Subcutaneous abdominal adipose tissue (tissue), 5 donors: ENCODE results near the gene KIAA1210.

Experiments
- H3K27ac ChIP-seq: one replicate; pipeline ENCODE4 v1.7.0; 2013; ENCODE audit warnings: low read depth, mild to moderate bottlenecking, inconsistent platforms, low read length, moderate library complexity
- H3K27me3 ChIP-seq, 5 donors: one replicate each; pipeline ENCODE4 v1.7.0; 2013; ENCODE audit warnings: low read length in 5 of 5, inconsistent platforms in 1 of 5; ENCODE audit not compliant: control insufficient read depth in 5 of 5, insufficient read depth in 4 of 5
- H3K36me3 ChIP-seq, 5 donors: one replicate each; pipeline ENCODE4 v1.7.0; 2013; ENCODE audit warnings: low read length in 5 of 5; ENCODE audit not compliant: control insufficient read depth in 5 of 5, insufficient read depth in 5 of 5
- H3K4me1 ChIP-seq, 5 donors: one replicate each; pipeline ENCODE4 v1.7.0; 2013; ENCODE audit warnings: low read length in 5 of 5, mild to moderate bottlenecking in 3 of 5, moderate library complexity in 1 of 5; ENCODE audit not compliant: control insufficient read depth in 5 of 5, insufficient read depth in 5 of 5
- H3K4me3 ChIP-seq, 5 donors: one replicate each; pipeline ENCODE4 v1.7.0; 2013; ENCODE audit warnings: low read length in 5 of 5, low read depth in 1 of 5
- H3K9ac ChIP-seq, 5 donors: one replicate each; pipeline ENCODE4 v1.7.0; 2013; ENCODE audit warnings: low read length in 5 of 5, mild to moderate bottlenecking in 4 of 5, moderate library complexity in 3 of 5
- H3K9me3 ChIP-seq, 5 donors: one replicate each; pipeline ENCODE4 v1.7.0; 2013; ENCODE audit warnings: low read length in 5 of 5; ENCODE audit not compliant: control insufficient read depth in 5 of 5
- donor health status: healthy.
- donor health status: healthy.
- donor health status: healthy.
- donor health status: healthy.
- donor health status: healthy.

Gene KIAA1210

DNA sequence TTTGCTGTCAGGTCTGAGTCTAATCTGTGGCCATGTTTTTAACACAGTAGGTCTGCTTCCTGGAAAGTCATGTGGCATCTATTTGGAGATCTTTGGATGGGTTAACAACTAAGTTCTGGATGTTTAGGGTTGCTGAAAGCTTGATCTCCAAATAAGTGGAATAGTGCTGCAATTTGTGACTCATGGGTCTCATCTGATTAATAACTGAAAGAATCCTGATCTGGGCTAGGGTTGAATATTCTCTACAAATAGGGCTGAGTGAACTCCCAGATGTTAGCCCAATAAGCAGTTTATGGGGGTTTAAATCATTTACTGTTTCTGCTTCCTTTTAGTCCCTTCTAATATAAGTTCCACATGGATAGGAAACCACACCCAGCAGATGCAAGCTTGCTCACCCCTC, 31.7 kb downstream of the KIAA1210 start:
- Histone ChIP-seq H3K4me3 (no peak overlapping the region), H3K27me3 (peaks cover 0 to 17% (median 4%) of the 10 kb centered on the region in 5 donors), H3K9ac (no peak overlapping the region), H3K4me1 (no peaks in the 10 kb centered on the region), H3K36me3 (no peaks in the 10 kb centered on the region), H3K9me3 (no peaks in the 10 kb centered on the region), H3K27ac (no peak overlapping the region)

DNA sequence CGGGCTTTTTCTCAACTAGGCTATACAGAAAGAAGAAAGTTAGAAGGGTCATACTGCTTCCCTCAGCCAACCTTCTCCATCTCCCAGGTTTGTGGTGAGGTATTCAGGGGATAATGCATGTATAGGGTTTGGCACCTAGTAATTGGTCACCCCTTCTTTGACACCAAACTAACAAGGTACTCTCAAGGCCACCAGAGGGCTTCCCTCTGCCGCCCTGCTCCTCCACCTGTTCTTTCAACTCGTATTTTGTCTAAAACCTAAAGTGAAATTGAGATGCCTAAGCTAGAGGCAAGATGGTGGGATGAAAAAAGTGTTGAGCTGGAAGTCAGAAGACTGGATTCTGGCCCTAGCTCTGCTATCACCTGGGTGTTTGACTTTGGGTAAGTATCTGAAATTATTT, 32.8 kb downstream of the KIAA1210 start:
- Histone ChIP-seq H3K27me3 (peaks cover 0 to 19% (median 4%) of the 10 kb centered on the region in 5 donors), H3K9ac (no peak overlapping the region), H3K27ac (no peak overlapping the region), H3K4me1 (no peaks in the 10 kb centered on the region), H3K9me3 (no peaks in the 10 kb centered on the region), H3K36me3 (no peaks in the 10 kb centered on the region), H3K4me3 (no peak overlapping the region)

GRCh38 chrX:119093991-119094735, 33.4 kb downstream of the KIAA1210 start:
- H3K4me1 ChIP-seq: no peaks in the 10 kb centered on the region
- H3K27me3 ChIP-seq: peaks cover 0 to 19% (median 3%) of the 10 kb centered on the region in 5 donors
- H3K9me3 ChIP-seq: no peaks in the 10 kb centered on the region
- no peak overlapping the region for H3K4me3 ChIP-seq
- no peak overlapping the region for H3K9ac ChIP-seq
- no peak overlapping the region for H3K27ac ChIP-seq
- no peaks in the 10 kb centered on the region for H3K36me3 ChIP-seq

DNA sequence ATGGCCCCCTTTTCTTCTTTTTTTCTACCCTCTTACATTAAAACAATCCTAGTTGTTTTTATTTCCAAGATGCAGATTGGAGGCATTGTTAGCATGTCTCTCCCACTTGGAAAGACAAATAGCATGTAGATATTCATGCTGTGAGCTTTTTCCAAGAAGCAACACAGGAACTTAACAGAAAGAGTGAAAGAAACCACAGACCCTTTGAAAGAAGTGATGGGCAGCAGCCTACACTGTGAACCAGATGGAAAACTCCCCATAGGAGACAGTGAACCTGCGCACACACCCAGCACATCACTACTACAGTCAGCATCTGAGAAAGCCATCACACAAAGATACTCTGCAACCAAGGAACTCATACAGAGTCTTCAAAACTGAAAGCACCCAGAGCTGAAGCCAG, 37.0 kb downstream of the KIAA1210 start:
- Histone ChIP-seq H3K9ac (no peak overlapping the region), H3K27ac (no peak overlapping the region), H3K4me3 (no peak overlapping the region), H3K9me3 (no peaks in the 10 kb centered on the region), H3K27me3 (peaks cover 0 to 15% (median 7%) of the 10 kb centered on the region in 5 donors), H3K36me3 (no peaks in the 10 kb centered on the region), H3K4me1 (no peaks in the 10 kb centered on the region)

DNA sequence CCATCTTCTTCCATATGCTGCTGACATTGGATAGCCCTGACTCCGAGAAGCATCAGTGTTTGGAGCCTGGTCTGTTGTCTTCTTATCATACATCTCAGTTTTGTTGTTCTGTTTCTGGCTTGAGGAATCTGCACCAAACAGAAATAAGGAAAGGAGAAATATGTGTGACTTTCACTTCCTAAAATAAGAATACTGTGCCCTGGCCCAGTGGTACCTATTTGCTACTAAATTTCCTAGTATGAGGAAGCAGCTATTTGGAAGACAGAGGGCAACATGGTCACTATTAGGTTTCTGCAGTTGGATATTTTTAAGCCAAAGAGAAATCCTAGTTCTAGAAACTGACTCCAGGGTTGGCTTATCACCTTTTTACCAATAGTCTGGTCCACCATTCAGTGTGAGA, 38.0 kb downstream of the KIAA1210 start:
- Histone ChIP-seq H3K9ac (no peak overlapping the region), H3K36me3 (no peaks in the 10 kb centered on the region), H3K4me1 (no peaks in the 10 kb centered on the region), H3K4me3 (no peak overlapping the region), H3K27me3 (peaks cover 2 to 15% (median 7%) of the 10 kb centered on the region in 5 donors), H3K27ac (no peak overlapping the region), H3K9me3 (no peaks in the 10 kb centered on the region)

GRCh38 chrX:119087121-119087520, 40.5 kb downstream of the KIAA1210 start:
- H3K27me3 ChIP-seq: peaks cover 2 to 14% (median 7%) of the 10 kb centered on the region in 5 donors
- no peaks in the 10 kb centered on the region for H3K9me3 ChIP-seq
- no peaks in the 10 kb centered on the region for H3K36me3 ChIP-seq
- H3K4me3 ChIP-seq: no peak overlapping the region
- no peak overlapping the region for H3K27ac ChIP-seq
- H3K9ac ChIP-seq: no peak overlapping the region
- no peaks in the 10 kb centered on the region for H3K4me1 ChIP-seq

DNA sequence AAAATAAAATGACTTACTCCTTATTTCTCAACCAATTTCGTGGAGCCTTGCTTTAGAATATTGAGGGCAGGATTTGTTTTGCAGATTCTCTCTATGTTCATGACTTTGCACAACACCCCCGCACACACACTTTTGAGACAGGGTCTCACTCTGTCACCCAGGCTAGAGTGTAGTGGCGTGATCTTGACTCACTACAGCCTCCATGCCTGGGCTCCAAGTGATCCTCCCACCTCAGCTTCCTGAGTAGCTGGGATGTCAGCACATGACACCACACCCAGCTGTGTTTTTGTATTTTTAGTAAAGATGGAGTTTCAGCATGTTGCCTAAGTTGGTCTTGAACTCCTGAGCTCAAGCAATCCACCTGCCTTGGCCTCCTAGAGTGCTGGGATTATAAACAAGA, 42.8 kb downstream of the KIAA1210 start:
- H3K9ac ChIP-seq: no peak overlapping the region
- no peaks in the 10 kb centered on the region for H3K9me3 ChIP-seq
- H3K27me3 ChIP-seq: peaks cover 5 to 13% (median 7%) of the 10 kb centered on the region in 5 donors
- no peaks in the 10 kb centered on the region for H3K36me3 ChIP-seq
- no peaks in the 10 kb centered on the region for H3K4me1 ChIP-seq
- H3K4me3 ChIP-seq: no peak overlapping the region
- H3K27ac ChIP-seq: no peak overlapping the region

DNA sequence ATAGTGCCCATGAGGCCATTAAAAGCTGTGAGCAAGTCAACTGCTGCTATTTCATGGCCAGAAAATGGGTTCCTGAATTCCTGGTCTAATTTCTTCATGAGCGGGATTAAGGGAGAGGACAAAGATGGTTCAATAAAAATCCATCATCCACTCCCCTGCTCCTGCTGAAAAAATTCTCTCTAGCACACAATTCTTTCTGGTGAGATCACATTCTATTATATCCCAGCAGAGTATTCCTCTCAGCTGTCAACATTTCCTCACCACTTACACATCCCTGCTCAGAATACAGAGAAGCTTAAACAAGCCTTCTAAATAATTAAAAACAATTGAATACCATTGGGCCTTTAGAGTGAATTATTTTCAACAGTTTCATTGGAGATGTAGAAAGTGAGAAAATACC, 45.3 kb downstream of the KIAA1210 start:
- H3K9ac ChIP-seq: no peak overlapping the region
- no peak overlapping the region for H3K27ac ChIP-seq
- H3K4me3 ChIP-seq: no peak overlapping the region
- no peaks in the 10 kb centered on the region for H3K4me1 ChIP-seq
- H3K36me3 ChIP-seq: no peaks in the 10 kb centered on the region
- peaks cover 0 to 10% (median 6%) of the 10 kb centered on the region in 5 donors for H3K27me3 ChIP-seq
- H3K9me3 ChIP-seq: no peaks in the 10 kb centered on the region

- no peaks in the 10 kb centered on the region for H3K4me1 ChIP-seq
- no peak overlapping the region for H3K27ac ChIP-seq
- H3K27me3 ChIP-seq: peaks cover 3 to 17% (median 7%) of the 10 kb centered on the region in 5 donors
- no peaks in the 10 kb centered on the region for H3K36me3 ChIP-seq
- no peaks in the 10 kb centered on the region for H3K9me3 ChIP-seq
- no peak overlapping the region for H3K9ac ChIP-seq
- no peak overlapping the region for H3K4me3 ChIP-seq
These were observed 52.2 kb downstream of the KIAA1210 start for GRCh38 chrX:119075270-119076025.

DNA sequence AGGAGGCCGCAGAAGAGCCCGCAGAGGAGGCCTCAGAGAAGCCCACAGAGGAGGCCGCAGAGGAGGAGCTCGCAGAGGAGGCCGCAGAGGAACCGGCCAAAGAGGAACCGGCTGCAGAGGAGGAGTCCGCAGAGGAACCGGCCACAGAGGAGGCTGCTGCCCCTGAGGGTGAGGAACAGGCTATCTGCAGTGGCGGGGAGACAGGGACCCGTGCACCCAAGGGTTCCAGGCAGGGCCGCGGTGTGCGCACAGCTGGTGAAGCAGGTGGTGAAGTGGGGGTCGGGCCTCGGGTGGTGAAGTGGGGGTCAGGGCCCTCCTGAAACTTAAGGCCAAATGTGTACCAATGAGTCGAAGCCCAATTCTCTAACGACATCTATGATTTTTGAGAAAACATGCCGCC, 53.7 kb downstream of the KIAA1210 start:
- Histone ChIP-seq H3K9me3 (no peaks in the 10 kb centered on the region), H3K4me3 (no peak overlapping the region), H3K4me1 (no peaks in the 10 kb centered on the region), H3K27ac (no peak overlapping the region), H3K36me3 (no peaks in the 10 kb centered on the region), H3K9ac (no peak overlapping the region), H3K27me3 (peaks cover 3 to 17% (median 8%) of the 10 kb centered on the region in 5 donors)
